Thyroid gland (tissue), 4 donors: ENCODE measurements around the gene RASSF8. TPM values are rescaled to one million over a fixed set of nuclear protein-coding genes. Genes with fewer than 3 reads are reported as not detected.
A peak's percentile ranks its signal among the peaks of the same experiment; 100 is the strongest.

Source experiments
- DNase-seq, 2 donors: peaks; one replicate each; pipeline ENCODE4 v3.0.0-alpha.2; 2019
- H3K27ac ChIP-seq, 3 donors: fragments of 200-600 bp; sonication (generic); 1 replicate in 2 of 3; 2 replicates in 1 of 3; pipeline ENCODE4 v1.5.1; 2016 to 2019; ENCODE audit warnings: mild to moderate bottlenecking in 1 of 3, moderate library complexity in 1 of 3
- H3K27me3 ChIP-seq: fragments of 200-600 bp; sonication (generic); one replicate; pipeline ENCODE4 v1.5.1; 2019
- H3K36me3 ChIP-seq, 2 donors: fragments of 200-600 bp; sonication (generic); one replicate each; pipeline ENCODE4 v1.5.1; 2016 to 2019
- H3K4me1 ChIP-seq, 2 donors: fragments of 200-600 bp; sonication (generic); one replicate each; pipeline ENCODE4 v1.5.1; 2017 to 2019
- H3K4me3 ChIP-seq, 3 donors: fragments of 200-600 bp; sonication (generic); replicated peaks in 1 of 3; 1 replicate in 2 of 3; 2 replicates in 1 of 3; pipeline ENCODE4 v1.5.1; 2016; ENCODE audit warnings: mild to moderate bottlenecking in 1 of 3
- H3K9me3 ChIP-seq: fragments of 200-600 bp; sonication (generic); one replicate; pipeline ENCODE4 v1.5.1; 2017
- POLR2A ChIP-seq, 2 donors: fragments of 450-650 bp; IDR thresholded peaks; one replicate each; pipeline ENCODE4 v1.6.1; 2017; ENCODE audit warnings: antibody characterized with exemption in 2 of 2, mild to moderate bottlenecking in 2 of 2, moderate library complexity in 1 of 2
- WGBS, 2 donors: methylation state at CpG; one replicate each; pipeline ENCODE4 v1.1.5; 2017; 5-methylcytosine and 5-hydroxymethylcytosine counted together
- intact Hi-C: fragments of 100-400 bp; cut with DNase I; formaldehyde crosslinking; loops from one replicate; pipeline ENCODE4 v1.15.1; 2023
- total RNA-seq, 4 donors: library from RNA; depleted of rRNA; stranded (reverse); fragments of >200 nt; gene quantifications; one replicate each; pipeline ENCODE4 v1.2.3, GENCODE V29; 2016
- TF ChIP-seq, protein P1 (sequence below), 6 experiments: fragments of 200-600 bp in 3 of 6; fragments of 450-650 bp in 3 of 6; sonication (generic) in 3 of 6; IDR thresholded peaks; one replicate each; pipeline ENCODE4 v1.5.1; 2016 to 2019; ENCODE audit warnings: antibody characterized with exemption in 6 of 6, mild to moderate bottlenecking in 2 of 6, inconsistent platforms in 1 of 6, moderate library complexity in 1 of 6

The RASSF8 gene
- total RNA-seq, 4 donors from 2014 or later = 20.1 to 69.1 (median 33.5) TPM

DNA sequence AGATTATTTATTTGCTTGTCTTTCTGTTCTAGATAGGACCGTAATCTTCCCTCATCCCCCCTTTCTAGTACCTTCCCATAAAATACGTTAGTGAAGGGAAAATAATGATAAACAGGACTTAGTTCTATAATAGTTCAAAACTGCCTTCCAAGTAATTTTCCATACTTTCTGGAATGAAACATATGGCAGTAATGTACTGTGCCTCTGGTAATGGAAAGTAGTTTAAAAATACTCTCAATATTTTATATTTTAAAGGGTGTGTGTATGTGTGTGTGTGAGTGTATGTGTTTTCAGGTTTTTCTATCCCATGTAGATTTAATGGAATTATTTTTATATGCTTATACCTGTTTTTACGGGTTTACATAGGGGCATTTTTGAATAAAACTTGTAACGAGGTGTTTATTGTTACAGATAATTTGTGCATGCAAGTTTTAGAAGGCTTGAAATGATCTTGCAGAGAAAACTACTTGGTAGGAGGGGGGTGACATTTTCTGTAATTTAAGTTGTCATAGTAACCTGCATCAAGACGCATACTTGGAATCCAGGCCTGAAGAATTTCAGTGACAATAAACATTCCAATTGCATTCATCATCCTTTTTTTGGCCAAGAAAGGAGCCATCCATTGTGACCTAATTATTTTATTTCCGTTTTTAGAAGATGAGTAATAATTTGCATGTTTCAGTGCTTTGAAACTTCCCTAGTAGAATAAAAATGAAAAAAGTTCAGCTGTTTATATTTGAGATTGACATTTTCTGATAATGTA is 38.9 kb downstream of the RASSF8 start:
- H3K4me1 ChIP-seq = peaks cover 8% of the 10 kb centered on the region in 2 donors
- H3K36me3 ChIP-seq = no peaks in the 10 kb centered on the region
- no peak overlapping the region for H3K27ac ChIP-seq
- no peaks in the 10 kb centered on the region for H3K9me3 ChIP-seq
- 70 to 77% methylated on average over 6 of the region's 6 CpGs for WGBS, 2 donors
- TF ChIP-seq POLR2A (IDR thresholded peaks at IDR 0.05) = no peak
- TF ChIP-seq, protein P1, sequence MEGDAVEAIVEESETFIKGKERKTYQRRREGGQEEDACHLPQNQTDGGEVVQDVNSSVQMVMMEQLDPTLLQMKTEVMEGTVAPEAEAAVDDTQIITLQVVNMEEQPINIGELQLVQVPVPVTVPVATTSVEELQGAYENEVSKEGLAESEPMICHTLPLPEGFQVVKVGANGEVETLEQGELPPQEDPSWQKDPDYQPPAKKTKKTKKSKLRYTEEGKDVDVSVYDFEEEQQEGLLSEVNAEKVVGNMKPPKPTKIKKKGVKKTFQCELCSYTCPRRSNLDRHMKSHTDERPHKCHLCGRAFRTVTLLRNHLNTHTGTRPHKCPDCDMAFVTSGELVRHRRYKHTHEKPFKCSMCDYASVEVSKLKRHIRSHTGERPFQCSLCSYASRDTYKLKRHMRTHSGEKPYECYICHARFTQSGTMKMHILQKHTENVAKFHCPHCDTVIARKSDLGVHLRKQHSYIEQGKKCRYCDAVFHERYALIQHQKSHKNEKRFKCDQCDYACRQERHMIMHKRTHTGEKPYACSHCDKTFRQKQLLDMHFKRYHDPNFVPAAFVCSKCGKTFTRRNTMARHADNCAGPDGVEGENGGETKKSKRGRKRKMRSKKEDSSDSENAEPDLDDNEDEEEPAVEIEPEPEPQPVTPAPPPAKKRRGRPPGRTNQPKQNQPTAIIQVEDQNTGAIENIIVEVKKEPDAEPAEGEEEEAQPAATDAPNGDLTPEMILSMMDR (IDR thresholded peaks at IDR 0.05) = no peak
- H3K4me3 ChIP-seq = no peak overlapping the region
- no peak for DNase-seq
- H3K27me3 ChIP-seq = no peaks in the 10 kb centered on the region
- intact Hi-C loops = no loop called here

DNA sequence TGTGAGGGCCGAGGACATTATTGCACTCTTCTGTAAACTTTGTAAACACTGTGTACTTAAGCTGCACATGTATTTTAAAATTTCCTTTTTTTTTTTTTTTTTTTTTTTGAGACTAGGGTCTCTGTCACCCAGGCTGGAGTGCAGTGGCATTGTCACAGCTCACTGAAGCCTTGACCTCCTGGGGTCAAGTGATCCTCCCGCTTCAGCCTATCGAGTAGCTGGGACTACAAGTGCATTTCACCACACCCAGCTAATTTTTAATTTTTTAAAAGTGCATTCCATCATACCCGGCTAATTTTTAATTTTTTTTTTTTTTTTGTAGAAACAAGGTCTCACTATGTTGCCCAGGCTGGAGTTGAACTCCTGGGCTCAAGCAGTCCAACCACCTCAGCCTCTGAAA is 42.4 kb downstream of the RASSF8 start:
- Histone ChIP-seq H3K36me3 (no peaks in the 10 kb centered on the region), H3K4me1 (no peaks in the 10 kb centered on the region), H3K27ac (no peak overlapping the region), H3K27me3 (no peaks in the 10 kb centered on the region), H3K9me3 (no peaks in the 10 kb centered on the region), H3K4me3 (no peak overlapping the region)
- intact Hi-C loops = no loop called here
- peak; percentile 39 to 53 for DNase-seq
- 36 to 54% methylated on average over 4 of the region's 4 CpGs for WGBS, 2 donors
- no peak for TF ChIP-seq POLR2A (IDR thresholded peaks at IDR 0.05)
- TF ChIP-seq, protein P1 (IDR thresholded peaks at IDR 0.05) = no peak

DNA sequence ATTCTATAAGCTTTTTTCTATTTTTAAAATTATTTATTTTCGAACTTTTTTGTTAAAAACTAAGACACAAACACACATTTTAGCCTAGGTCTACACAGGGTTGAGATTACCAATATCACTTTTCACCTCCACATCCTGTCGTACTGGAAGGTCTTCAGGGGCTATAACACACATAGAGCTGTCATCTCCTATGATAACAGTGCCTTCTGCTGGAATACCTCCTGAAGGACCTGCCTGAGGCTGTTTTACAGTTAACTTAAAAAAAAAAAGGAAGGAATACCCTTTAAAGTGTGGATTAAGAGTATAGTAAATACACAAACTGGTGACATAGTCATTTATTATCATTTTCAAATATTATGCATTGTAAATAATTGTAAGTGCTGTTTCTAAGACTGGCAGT is 43.0 kb downstream of the RASSF8 start:
- Histone ChIP-seq H3K27ac (no peak overlapping the region), H3K9me3 (no peaks in the 10 kb centered on the region), H3K4me3 (no peak overlapping the region), H3K36me3 (no peaks in the 10 kb centered on the region), H3K4me1 (no peaks in the 10 kb centered on the region), H3K27me3 (no peaks in the 10 kb centered on the region)
- no peak for DNase-seq
- no peak for TF ChIP-seq POLR2A (IDR thresholded peaks at IDR 0.05)
- TF ChIP-seq, protein P1 (IDR thresholded peaks at IDR 0.05) = no peak
- 85 to 88% methylated on average over 2 of the region's 2 CpGs for WGBS, 2 donors
- intact Hi-C loops = no loop called here

DNA sequence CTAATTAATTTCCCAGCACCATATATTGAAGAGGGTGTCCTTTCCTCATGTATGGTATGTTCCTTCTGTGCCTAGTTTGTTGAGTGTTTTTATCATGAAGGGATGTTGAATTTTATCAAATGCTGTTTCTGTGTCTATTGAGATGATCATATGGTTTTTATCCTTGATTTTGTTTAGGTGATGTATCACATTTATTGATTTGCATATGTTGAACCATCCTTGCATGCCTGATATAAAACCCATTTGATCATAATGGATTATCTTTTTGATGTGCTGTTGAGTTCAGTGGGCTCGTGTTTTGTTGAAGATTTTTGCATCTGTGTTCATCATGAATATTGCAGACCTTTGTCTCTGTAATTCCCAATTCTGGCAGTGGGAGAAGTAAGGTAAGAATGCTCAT is 44.6 kb downstream of the RASSF8 start:
- WGBS, 2 donors = 94 to 98% methylated on average over 1 of the region's 1 CpG
- Histone ChIP-seq H3K9me3 (no peaks in the 10 kb centered on the region), H3K27me3 (no peaks in the 10 kb centered on the region), H3K4me3 (no peak overlapping the region), H3K36me3 (no peaks in the 10 kb centered on the region), H3K27ac (no peak overlapping the region), H3K4me1 (no peaks in the 10 kb centered on the region)
- intact Hi-C loops = no loop called here
- TF ChIP-seq, protein P1 (IDR thresholded peaks at IDR 0.05) = no peak
- no peak for TF ChIP-seq POLR2A (IDR thresholded peaks at IDR 0.05)
- DNase-seq = no peak

DNA sequence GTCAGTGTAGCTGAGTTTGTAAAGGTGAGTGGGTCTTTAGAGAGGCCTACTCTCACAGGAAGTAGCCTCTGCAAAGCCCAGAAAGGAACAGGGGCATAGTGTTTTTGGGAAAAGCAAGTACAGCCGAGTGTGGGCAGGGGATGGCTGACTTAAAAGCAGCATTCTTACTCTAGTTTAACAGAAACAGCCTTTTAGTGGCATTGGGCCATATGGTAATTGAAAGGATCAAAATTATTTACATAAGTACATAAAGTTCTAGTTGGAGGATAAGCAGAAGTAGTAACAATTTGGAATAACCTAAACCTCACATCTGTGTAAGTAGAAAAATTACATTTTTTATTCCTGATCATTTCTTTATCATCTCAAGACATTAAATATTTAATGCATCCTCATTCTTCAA is 49.1 kb downstream of the RASSF8 start:
- Histone ChIP-seq H3K4me3 (no peak overlapping the region), H3K36me3 (no peaks in the 10 kb centered on the region), H3K27me3 (no peaks in the 10 kb centered on the region), H3K4me1 (peaks cover 6 to 10% of the 10 kb centered on the region in 2 donors), H3K27ac (no peak overlapping the region), H3K9me3 (no peaks in the 10 kb centered on the region)
- 77 to 86% methylated on average over 1 of the region's 1 CpG for WGBS, 2 donors
- intact Hi-C loops = no loop called here
- no peak for DNase-seq
- no peak for TF ChIP-seq POLR2A (IDR thresholded peaks at IDR 0.05)
- TF ChIP-seq, protein P1 (IDR thresholded peaks at IDR 0.05) = no peak
